ENCODE measurements around the gene CTTN.

- TF ChIP-seq EP300 (IDR thresholded peaks at IDR 0.05) = no peak
- TF ChIP-seq, protein P1, sequence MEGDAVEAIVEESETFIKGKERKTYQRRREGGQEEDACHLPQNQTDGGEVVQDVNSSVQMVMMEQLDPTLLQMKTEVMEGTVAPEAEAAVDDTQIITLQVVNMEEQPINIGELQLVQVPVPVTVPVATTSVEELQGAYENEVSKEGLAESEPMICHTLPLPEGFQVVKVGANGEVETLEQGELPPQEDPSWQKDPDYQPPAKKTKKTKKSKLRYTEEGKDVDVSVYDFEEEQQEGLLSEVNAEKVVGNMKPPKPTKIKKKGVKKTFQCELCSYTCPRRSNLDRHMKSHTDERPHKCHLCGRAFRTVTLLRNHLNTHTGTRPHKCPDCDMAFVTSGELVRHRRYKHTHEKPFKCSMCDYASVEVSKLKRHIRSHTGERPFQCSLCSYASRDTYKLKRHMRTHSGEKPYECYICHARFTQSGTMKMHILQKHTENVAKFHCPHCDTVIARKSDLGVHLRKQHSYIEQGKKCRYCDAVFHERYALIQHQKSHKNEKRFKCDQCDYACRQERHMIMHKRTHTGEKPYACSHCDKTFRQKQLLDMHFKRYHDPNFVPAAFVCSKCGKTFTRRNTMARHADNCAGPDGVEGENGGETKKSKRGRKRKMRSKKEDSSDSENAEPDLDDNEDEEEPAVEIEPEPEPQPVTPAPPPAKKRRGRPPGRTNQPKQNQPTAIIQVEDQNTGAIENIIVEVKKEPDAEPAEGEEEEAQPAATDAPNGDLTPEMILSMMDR (IDR thresholded peaks at IDR 0.05) = no peak
- TF ChIP-seq POLR2AphosphoS5 (IDR thresholded peaks at IDR 0.05) = no peak
- TF ChIP-seq POLR2A (IDR thresholded peaks at IDR 0.05) = no peak
These were observed 45.0 kb upstream of the CTTN start for GRCh38 chr11:70353329-70353728.
